K562 (cell line): ENCODE results near the gene MKLN1.
A peak's percentile ranks its signal among the peaks of the same experiment; 100 is the strongest.

Source experiments
- BHLHE40 ChIP-seq: IDR thresholded peaks from 2 replicates; pipeline ENCODE4 v1.6.1; 2011; ENCODE audit warnings: low read length, improper control_type of control experiment
- BRF2 ChIP-seq: IDR thresholded peaks from 3 replicates; pipeline ENCODE4 v1.6.1; 2011; ENCODE audit warnings: borderline replicate concordance, mild to moderate bottlenecking; ENCODE audit not compliant: insufficient read length, insufficient read depth
- HDGF ChIP-seq: fragments of 450-650 bp; IDR thresholded peaks from 2 replicates; pipeline ENCODE4 v1.6.1; 2016
- MYC ChIP-seq, 2 experiments: fragments of 250-450 bp in 1 of 2; sonication (Bioruptor Pico) in 1 of 2; IDR thresholded peaks; 2 replicates each; pipeline versions ENCODE4 v1.5.1 to v1.6.1; 2012 to 2021; ENCODE audit warnings: low read depth in 2 of 2, borderline replicate concordance in 1 of 2, improper control_type of control experiment in 1 of 2, low read length in 1 of 2, mild to moderate bottlenecking in 1 of 2, moderate library complexity in 1 of 2
- RB1 ChIP-seq: fragments of 450-650 bp; IDR thresholded peaks from 2 replicates; pipeline ENCODE4 v1.6.1; 2017; ENCODE audit warnings: low read depth, mild to moderate bottlenecking
- TAF7 ChIP-seq: fragments of 450-650 bp; IDR thresholded peaks from 2 replicates; pipeline ENCODE4 v1.6.1; 2016; ENCODE audit warnings: missing genetic modification characterization, missing compliant biosample characterization
- TF ChIP-seq, protein P1 (sequence below), 2 experiments: fragments of 450-650 bp; IDR thresholded peaks; 2 replicates each; pipeline ENCODE4 v1.6.1; 2016
- TF ChIP-seq, protein P2 (sequence below), 2 experiments: fragments of 450-650 bp in 1 of 2; sonication (generic) in 1 of 2; formaldehyde crosslinking in 1 of 2; IDR thresholded peaks in 1 of 2; conservative IDR thresholded peaks in 1 of 2; 2 replicates each; pipeline versions ENCODE4 v1.6.1 to v1.8.1; 2016 to 2023; ENCODE audit warnings: mild to moderate bottlenecking in 2 of 2, moderate library complexity in 2 of 2, inconsistent platforms in 1 of 2, missing genetic modification reagents in 1 of 2

GRCh38 chr7:131369354-131369753 is 41.7 kb downstream of the MKLN1 start:
- TF ChIP-seq BHLHE40 = no peak
- TF ChIP-seq, protein P1, sequence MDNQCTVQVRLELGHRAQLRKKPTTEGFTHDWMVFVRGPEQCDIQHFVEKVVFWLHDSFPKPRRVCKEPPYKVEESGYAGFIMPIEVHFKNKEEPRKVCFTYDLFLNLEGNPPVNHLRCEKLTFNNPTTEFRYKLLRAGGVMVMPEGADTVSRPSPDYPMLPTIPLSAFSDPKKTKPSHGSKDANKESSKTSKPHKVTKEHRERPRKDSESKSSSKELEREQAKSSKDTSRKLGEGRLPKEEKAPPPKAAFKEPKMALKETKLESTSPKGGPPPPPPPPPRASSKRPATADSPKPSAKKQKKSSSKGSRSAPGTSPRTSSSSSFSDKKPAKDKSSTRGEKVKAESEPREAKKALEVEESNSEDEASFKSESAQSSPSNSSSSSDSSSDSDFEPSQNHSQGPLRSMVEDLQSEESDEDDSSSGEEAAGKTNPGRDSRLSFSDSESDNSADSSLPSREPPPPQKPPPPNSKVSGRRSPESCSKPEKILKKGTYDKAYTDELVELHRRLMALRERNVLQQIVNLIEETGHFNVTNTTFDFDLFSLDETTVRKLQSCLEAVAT (IDR thresholded peaks at IDR 0.05) = no peak
- no peak for TF ChIP-seq BRF2
- TF ChIP-seq, protein P2, sequence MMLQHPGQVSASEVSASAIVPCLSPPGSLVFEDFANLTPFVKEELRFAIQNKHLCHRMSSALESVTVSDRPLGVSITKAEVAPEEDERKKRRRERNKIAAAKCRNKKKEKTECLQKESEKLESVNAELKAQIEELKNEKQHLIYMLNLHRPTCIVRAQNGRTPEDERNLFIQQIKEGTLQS (IDR thresholded peaks at IDR 0.05) = peak; percentile 36; the same call in 1 of the 2 replicates
- TF ChIP-seq, protein P2 (CRISPR knock-in tag; conservative IDR thresholded peaks at IDR 0.05) = no peak
- no peak for TF ChIP-seq TAF7
- TF ChIP-seq MYC (IDR thresholded peaks at IDR 0.05; ENCODE audit: low read depth, low read length) = no peak
- no peak for TF ChIP-seq MYC (CRISPR knock-in tag; IDR thresholded peaks at IDR 0.05; ENCODE audit: borderline replicate concordance, low read depth)
- no peak for TF ChIP-seq HDGF
- no peak for TF ChIP-seq RB1
